IPS-18c (cell line): ENCODE results near the gene INO80.
"Not testable (repeated sequence)": the region's sequence is repeated elsewhere in the genome, so short reads cannot be mapped to it uniquely, and the experiment has no call there.

Experiments
- H3K4me3 ChIP-seq: 2 replicates; pipeline ENCODE4 v1.7.0; 2013; ENCODE audit warnings: low read depth, mild to moderate bottlenecking, low read length, moderate library complexity; ENCODE audit not compliant: insufficient read depth
- H3K9me3 ChIP-seq: one replicate; pipeline ENCODE4 v1.6.1; 2013; ENCODE audit warnings: mild to moderate bottlenecking, low read length, moderate library complexity; ENCODE audit not compliant: control insufficient read depth, insufficient read depth

INO80 gene, protein sequence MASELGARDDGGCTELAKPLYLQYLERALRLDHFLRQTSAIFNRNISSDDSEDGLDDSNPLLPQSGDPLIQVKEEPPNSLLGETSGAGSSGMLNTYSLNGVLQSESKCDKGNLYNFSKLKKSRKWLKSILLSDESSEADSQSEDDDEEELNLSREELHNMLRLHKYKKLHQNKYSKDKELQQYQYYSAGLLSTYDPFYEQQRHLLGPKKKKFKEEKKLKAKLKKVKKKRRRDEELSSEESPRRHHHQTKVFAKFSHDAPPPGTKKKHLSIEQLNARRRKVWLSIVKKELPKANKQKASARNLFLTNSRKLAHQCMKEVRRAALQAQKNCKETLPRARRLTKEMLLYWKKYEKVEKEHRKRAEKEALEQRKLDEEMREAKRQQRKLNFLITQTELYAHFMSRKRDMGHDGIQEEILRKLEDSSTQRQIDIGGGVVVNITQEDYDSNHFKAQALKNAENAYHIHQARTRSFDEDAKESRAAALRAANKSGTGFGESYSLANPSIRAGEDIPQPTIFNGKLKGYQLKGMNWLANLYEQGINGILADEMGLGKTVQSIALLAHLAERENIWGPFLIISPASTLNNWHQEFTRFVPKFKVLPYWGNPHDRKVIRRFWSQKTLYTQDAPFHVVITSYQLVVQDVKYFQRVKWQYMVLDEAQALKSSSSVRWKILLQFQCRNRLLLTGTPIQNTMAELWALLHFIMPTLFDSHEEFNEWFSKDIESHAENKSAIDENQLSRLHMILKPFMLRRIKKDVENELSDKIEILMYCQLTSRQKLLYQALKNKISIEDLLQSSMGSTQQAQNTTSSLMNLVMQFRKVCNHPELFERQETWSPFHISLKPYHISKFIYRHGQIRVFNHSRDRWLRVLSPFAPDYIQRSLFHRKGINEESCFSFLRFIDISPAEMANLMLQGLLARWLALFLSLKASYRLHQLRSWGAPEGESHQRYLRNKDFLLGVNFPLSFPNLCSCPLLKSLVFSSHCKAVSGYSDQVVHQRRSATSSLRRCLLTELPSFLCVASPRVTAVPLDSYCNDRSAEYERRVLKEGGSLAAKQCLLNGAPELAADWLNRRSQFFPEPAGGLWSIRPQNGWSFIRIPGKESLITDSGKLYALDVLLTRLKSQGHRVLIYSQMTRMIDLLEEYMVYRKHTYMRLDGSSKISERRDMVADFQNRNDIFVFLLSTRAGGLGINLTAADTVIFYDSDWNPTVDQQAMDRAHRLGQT (N-terminal part only)

GRCh38 chr15:41116116-41116961, at the start of gene INO80:
Gene INO80, minus strand, starts transcription at chr15:41116280. Its CDS starts 19,970 bp downstream, at chr15:41096310.
- Histone ChIP-seq H3K9me3 (no peaks in the 10 kb centered on the region), H3K4me3 (peak within 1 kb of the TSS; percentile 100)

- Histone ChIP-seq H3K4me3 (no peak overlapping the region), H3K9me3 (no peaks in the 10 kb centered on the region)
Measured at GRCh38 chr15:41161736-41162135, 45.7 kb upstream of the INO80 start.

DNA sequence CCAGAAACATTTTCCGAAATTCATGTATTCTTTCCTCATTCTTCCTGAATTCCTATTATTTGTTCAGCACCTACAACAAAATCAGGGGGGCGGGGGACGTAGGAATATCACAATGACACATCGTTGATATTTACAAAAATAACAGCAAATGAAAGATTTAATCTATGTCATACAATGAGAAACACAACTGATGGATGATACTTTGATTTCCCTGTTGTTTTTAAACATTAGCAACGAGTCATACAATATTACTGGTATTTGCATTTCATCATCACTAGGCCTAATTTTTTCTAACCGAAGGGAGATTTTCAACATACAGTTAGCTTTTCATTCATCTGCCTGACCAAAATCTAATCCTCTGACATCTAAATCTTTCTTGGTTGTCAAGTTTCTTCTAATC, 45.3 kb upstream of the INO80 start:
- no peaks in the 10 kb centered on the region for H3K9me3 ChIP-seq

GRCh38 chr15:41160639-41161315, 44.7 kb upstream of the INO80 start:
- Histone ChIP-seq H3K9me3 (no peaks in the 10 kb centered on the region), H3K4me3 (no peak overlapping the region)

More for the DNA sequence above, 45.3 kb upstream of the INO80 start:
- no peak overlapping the region for H3K4me3 ChIP-seq

GRCh38 chr15:41154412-41154811, 38.3 kb upstream of the INO80 start:
- Histone ChIP-seq H3K9me3 (no peaks in the 10 kb centered on the region), H3K4me3 (no peak overlapping the region)

GRCh38 chr15:41153733-41154132, 37.7 kb upstream of the INO80 start:
- no peak overlapping the region for H3K4me3 ChIP-seq
- H3K9me3 ChIP-seq: no peaks in the 10 kb centered on the region

DNA sequence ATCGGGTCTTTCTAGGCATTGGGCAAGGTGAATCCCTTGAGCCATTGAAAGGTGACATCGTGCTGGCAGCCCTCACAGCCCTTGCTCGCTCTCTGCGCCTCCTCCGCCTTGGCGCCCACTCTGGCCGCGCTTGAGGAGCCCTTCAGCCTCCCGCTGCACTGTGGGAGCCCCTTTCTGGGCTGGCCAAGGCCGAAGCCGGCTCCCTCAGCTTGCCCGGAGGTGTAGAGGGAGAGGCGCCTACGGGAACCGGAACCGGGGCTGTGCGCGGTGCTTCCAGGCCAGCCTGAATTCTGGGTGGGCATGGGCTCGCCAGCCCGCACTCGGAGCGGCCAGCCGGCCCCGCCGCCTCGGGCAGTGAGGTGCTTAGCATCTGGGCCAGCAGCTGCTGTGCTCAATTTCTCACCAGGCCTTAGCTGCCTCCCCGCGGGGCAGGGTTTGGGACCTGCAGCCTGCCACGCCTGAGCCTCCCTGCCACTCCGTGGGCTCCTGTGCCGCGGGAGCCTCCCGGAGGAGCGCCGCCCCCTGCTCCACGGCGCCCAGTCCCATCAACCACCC, 35.4 kb upstream of the INO80 start:
- Histone ChIP-seq H3K9me3 (no peaks in the 10 kb centered on the region), H3K4me3 (no peak overlapping the region)

- Histone ChIP-seq H3K4me3 (no peak overlapping the region), H3K9me3 (no peaks in the 10 kb centered on the region)
Measured at GRCh38 chr15:41150279-41150678, 34.2 kb upstream of the INO80 start.

DNA sequence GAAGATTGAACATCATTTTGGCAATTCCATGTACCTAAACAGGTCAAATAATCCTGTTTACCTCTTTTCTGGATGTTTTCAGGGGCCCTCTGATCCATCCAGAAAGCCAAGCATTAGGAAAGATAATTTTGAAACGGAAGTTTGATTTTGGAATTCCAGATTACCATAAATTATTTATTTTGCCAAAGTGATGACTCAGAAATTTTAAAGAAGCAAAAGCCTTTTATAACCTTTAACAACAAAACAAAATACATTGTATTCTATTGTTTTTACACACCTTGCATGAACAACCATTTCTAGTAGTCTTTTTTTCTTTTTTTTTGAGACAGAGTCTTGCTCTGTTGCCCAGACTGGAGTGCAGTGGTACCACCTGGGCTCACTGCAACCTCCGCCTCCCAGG, 32.0 kb upstream of the INO80 start:
- Histone ChIP-seq H3K4me3 (no peak overlapping the region), H3K9me3 (no peaks in the 10 kb centered on the region)

DNA sequence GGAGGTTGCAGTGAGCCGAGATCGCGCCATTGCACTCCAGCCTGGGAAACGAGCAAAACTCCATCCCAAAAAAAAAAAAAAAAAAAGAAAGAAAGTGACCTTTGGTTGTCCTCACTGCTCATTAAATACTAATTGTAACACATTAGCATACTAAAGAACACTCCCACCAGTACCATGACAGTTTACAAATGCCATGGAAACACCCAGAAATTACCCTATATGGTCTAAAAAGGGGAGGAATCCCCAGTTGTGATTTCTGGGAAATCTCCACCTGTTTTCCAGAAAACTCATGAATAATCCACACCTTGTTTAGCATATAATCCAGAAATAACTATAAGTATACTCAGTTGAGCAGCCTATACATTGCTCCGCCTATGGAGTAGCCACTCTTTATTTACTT, 23.5 kb upstream of the INO80 start:
- Histone ChIP-seq H3K9me3 (no peaks in the 10 kb centered on the region), H3K4me3 (no peak overlapping the region)

GRCh38 chr15:41139112-41139511, 23.0 kb upstream of the INO80 start:
- not testable (repeated sequence) for H3K4me3 ChIP-seq, H3K9me3 ChIP-seq

GRCh38 chr15:41135580-41135979, 19.5 kb upstream of the INO80 start:
- H3K4me3 ChIP-seq, H3K9me3 ChIP-seq: not testable (repeated sequence)

GRCh38 chr15:41133454-41133853, 17.4 kb upstream of the INO80 start:
- Histone ChIP-seq H3K4me3 (no peak overlapping the region), H3K9me3 (peaks cover 3% of the 10 kb centered on the region)

- H3K4me3 ChIP-seq, H3K9me3 ChIP-seq: not testable (repeated sequence)
Measured at GRCh38 chr15:41132094-41132493, 16.0 kb upstream of the INO80 start.

DNA sequence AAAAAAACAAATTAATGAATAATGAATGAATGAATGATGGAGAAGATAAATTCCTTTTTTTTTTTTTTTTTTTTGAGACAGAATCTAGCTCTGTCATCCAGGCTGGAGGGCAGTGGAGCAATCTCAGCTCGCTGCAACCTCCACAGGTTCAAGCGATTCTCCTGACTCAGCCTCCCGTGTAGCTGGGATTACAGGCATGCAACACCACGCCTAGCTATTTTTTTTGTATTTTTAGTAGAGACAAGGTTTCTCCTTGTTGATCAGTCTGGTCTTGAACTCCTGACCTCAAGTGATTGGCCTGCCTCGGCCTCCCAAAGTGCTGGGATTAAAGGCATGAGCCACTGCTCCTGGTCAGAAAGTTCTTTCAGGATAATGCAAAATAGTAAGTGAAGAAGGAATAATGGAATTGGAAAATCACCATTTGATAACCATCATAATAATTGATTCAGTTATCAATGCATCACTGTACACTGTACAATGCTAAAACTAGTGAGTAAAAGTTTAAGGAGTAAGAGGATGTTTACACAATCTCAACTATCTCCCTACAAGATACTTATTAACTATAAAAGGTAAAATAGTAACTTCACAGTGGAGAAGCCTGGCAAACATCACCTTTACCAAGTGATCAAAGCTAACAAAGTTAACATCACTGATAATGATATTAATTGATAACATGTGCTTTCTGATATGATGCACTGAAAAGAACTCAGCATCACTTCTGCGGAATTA, 12.3 kb upstream of the INO80 start:
- H3K4me3 ChIP-seq: no peak overlapping the region
- H3K9me3 ChIP-seq: peaks cover 3% of the 10 kb centered on the region
